ENCODE data around the gene GMDS. TPM values are rescaled to one million over a fixed set of nuclear protein-coding genes. Genes with fewer than 3 reads are reported as not detected.

The GMDS gene
- total and polyA plus RNA-seq, 2 of the 13 experiments (the other 11 are each of a cell fraction or from before 2014, with no cell fraction given), result 64.4 to 112 TPM

DNA sequence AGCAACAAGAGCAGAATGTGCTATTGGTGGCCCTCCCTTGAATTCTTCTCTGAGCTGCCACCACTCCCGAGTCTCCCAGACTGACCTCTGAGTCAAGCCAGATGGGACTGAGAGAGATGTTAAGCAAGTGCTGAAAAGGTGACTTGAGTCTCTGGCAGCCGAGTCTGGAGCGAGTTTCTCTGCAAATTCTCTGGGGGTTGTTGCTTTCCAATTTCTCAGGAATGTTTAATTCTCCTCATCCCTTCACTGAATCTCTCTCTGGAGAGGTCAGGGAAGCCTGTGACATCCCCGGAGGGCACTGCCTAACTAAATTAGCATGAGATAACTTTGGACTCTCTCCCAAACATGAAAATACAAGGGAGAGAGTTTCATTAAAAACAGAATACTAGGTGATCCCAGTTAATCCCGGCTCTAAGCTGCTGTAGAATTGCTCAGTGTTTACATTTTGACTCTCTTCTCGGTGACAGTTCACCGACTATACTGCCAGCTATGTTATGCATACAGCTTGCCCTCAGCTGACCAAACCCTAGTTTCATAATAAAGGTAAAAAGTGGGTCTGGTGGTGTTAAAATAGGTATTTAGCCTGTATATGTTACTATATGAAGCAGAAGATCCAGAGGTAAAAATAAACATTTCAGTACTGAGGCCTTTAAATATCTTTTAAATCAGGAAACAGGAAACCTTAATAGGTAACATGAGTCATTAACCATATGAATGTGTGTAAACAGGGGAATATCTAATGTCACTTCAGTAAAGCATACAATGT is 477.7 kb downstream of the GMDS start:
- Histone ChIP-seq H2AFZ (ENCODE audit: low read length) (no peak overlapping the region), H3K9ac (ENCODE audit: insufficient read depth, low read depth, low read length) (no peak overlapping the region), H3K27ac (ENCODE audit: extremely low read length, insufficient read depth, low read length) (no peak overlapping the region), H3K9me3 (ENCODE audit: low read length) (no peaks in the 10 kb centered on the region), H3K79me2 (ENCODE audit: insufficient read depth, low read length) (no peaks in the 10 kb centered on the region), H3K27me3 (ENCODE audit: control insufficient read depth in 1 of 2, insufficient read depth in 2 of 2, low read length in 2 of 2) (no peaks in the 10 kb centered on the region), H3K4me3 (replicated peaks in 1 of 3; ENCODE audit: insufficient read depth in 1 of 3, low read depth in 2 of 3, low read length in 3 of 3) (no peak overlapping the region), H4K20me1 (ENCODE audit: insufficient read depth, low read length) (no peaks in the 10 kb centered on the region), H3K4me1 (ENCODE audit: insufficient read depth, low read length) (peaks cover 5% of the 10 kb centered on the region; the same call in 1 of the 2 replicates), H3K4me2 (ENCODE audit: low read depth, low read length) (no peak overlapping the region), H3K36me3 (replicated peaks in 1 of 2; ENCODE audit: control insufficient read depth in 1 of 2, insufficient read depth in 2 of 2, low read length in 2 of 2) (peaks cover 4 to 31% of the 10 kb centered on the region in 2 experiments; a peak in 4 of 5 replicates)
- intact Hi-C loops (cut with micrococcal nuclease; ENCODE audit: unreplicated experiment), result no loop called here
- FAIRE-seq, result no peak
- ChIA-PET CTCF (ENCODE audit: low intra/inter-chr PET ratio, low total read pairs) (no interaction called here), POLR2A (no interaction called here)
- DNase-seq (ENCODE audit: low spot score), result no peak
- no TSS peak for BruUV-seq (replicated peaks)
- ATAC-seq, result no peak
- 86% methylated on average over 7 of the region's 7 CpGs for WGBS (ENCODE audit: low lambda C conversion rate)
- TF ChIP-seq CHD4 (IDR thresholded peaks at IDR 0.05; ENCODE audit: borderline replicate concordance, low read length) (no peak), EHMT2 (IDR thresholded peaks at IDR 0.05; ENCODE audit: borderline replicate concordance, low read depth, low read length) (no peak)
- TF ChIP-seq, protein P1, sequence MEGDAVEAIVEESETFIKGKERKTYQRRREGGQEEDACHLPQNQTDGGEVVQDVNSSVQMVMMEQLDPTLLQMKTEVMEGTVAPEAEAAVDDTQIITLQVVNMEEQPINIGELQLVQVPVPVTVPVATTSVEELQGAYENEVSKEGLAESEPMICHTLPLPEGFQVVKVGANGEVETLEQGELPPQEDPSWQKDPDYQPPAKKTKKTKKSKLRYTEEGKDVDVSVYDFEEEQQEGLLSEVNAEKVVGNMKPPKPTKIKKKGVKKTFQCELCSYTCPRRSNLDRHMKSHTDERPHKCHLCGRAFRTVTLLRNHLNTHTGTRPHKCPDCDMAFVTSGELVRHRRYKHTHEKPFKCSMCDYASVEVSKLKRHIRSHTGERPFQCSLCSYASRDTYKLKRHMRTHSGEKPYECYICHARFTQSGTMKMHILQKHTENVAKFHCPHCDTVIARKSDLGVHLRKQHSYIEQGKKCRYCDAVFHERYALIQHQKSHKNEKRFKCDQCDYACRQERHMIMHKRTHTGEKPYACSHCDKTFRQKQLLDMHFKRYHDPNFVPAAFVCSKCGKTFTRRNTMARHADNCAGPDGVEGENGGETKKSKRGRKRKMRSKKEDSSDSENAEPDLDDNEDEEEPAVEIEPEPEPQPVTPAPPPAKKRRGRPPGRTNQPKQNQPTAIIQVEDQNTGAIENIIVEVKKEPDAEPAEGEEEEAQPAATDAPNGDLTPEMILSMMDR (CRISPR knock-in tag; IDR thresholded peaks at IDR 0.05), result no peak
- TF ChIP-seq, protein P2, sequence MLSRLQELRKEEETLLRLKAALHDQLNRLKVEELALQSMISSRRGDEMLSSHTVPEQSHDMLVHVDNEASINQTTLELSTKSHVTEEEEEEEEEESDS (CRISPR knock-in tag; IDR thresholded peaks at IDR 0.05; ENCODE audit: borderline replicate concordance), result no peak
- TF ChIP-seq, protein P3, sequence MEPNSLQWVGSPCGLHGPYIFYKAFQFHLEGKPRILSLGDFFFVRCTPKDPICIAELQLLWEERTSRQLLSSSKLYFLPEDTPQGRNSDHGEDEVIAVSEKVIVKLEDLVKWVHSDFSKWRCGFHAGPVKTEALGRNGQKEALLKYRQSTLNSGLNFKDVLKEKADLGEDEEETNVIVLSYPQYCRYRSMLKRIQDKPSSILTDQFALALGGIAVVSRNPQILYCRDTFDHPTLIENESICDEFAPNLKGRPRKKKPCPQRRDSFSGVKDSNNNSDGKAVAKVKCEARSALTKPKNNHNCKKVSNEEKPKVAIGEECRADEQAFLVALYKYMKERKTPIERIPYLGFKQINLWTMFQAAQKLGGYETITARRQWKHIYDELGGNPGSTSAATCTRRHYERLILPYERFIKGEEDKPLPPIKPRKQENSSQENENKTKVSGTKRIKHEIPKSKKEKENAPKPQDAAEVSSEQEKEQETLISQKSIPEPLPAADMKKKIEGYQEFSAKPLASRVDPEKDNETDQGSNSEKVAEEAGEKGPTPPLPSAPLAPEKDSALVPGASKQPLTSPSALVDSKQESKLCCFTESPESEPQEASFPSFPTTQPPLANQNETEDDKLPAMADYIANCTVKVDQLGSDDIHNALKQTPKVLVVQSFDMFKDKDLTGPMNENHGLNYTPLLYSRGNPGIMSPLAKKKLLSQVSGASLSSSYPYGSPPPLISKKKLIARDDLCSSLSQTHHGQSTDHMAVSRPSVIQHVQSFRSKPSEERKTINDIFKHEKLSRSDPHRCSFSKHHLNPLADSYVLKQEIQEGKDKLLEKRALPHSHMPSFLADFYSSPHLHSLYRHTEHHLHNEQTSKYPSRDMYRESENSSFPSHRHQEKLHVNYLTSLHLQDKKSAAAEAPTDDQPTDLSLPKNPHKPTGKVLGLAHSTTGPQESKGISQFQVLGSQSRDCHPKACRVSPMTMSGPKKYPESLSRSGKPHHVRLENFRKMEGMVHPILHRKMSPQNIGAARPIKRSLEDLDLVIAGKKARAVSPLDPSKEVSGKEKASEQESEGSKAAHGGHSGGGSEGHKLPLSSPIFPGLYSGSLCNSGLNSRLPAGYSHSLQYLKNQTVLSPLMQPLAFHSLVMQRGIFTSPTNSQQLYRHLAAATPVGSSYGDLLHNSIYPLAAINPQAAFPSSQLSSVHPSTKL (CRISPR knock-in tag; IDR thresholded peaks at IDR 0.05), result no peak
- TF ChIP-seq, protein P4, sequence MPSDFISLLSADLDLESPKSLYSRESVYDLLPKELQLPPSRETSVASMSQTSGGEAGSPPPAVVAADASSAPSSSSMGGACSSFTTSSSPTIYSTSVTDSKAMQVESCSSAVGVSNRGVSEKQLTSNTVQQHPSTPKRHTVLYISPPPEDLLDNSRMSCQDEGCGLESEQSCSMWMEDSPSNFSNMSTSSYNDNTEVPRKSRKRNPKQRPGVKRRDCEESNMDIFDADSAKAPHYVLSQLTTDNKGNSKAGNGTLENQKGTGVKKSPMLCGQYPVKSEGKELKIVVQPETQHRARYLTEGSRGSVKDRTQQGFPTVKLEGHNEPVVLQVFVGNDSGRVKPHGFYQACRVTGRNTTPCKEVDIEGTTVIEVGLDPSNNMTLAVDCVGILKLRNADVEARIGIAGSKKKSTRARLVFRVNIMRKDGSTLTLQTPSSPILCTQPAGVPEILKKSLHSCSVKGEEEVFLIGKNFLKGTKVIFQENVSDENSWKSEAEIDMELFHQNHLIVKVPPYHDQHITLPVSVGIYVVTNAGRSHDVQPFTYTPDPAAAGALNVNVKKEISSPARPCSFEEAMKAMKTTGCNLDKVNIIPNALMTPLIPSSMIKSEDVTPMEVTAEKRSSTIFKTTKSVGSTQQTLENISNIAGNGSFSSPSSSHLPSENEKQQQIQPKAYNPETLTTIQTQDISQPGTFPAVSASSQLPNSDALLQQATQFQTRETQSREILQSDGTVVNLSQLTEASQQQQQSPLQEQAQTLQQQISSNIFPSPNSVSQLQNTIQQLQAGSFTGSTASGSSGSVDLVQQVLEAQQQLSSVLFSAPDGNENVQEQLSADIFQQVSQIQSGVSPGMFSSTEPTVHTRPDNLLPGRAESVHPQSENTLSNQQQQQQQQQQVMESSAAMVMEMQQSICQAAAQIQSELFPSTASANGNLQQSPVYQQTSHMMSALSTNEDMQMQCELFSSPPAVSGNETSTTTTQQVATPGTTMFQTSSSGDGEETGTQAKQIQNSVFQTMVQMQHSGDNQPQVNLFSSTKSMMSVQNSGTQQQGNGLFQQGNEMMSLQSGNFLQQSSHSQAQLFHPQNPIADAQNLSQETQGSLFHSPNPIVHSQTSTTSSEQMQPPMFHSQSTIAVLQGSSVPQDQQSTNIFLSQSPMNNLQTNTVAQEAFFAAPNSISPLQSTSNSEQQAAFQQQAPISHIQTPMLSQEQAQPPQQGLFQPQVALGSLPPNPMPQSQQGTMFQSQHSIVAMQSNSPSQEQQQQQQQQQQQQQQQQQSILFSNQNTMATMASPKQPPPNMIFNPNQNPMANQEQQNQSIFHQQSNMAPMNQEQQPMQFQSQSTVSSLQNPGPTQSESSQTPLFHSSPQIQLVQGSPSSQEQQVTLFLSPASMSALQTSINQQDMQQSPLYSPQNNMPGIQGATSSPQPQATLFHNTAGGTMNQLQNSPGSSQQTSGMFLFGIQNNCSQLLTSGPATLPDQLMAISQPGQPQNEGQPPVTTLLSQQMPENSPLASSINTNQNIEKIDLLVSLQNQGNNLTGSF (CRISPR knock-in tag; IDR thresholded peaks at IDR 0.05), result no peak
- TF ChIP-seq, protein P5, sequence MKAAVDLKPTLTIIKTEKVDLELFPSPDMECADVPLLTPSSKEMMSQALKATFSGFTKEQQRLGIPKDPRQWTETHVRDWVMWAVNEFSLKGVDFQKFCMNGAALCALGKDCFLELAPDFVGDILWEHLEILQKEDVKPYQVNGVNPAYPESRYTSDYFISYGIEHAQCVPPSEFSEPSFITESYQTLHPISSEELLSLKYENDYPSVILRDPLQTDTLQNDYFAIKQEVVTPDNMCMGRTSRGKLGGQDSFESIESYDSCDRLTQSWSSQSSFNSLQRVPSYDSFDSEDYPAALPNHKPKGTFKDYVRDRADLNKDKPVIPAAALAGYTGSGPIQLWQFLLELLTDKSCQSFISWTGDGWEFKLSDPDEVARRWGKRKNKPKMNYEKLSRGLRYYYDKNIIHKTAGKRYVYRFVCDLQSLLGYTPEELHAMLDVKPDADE (CRISPR knock-in tag; IDR thresholded peaks at IDR 0.05), result no peak
- in situ Hi-C loops (cut with HindIII; ENCODE audit: extremely low pct_ligation_motif_present, low pct_unique_long_range_greater_than_20kb), result no loop called here
